ENCODE measurements around the gene ROR1.
"Not testable (repeated sequence)": the region's sequence is repeated elsewhere in the genome, so short reads cannot be mapped to it uniquely, and the experiment has no call there.

Gene ROR1

DNA sequence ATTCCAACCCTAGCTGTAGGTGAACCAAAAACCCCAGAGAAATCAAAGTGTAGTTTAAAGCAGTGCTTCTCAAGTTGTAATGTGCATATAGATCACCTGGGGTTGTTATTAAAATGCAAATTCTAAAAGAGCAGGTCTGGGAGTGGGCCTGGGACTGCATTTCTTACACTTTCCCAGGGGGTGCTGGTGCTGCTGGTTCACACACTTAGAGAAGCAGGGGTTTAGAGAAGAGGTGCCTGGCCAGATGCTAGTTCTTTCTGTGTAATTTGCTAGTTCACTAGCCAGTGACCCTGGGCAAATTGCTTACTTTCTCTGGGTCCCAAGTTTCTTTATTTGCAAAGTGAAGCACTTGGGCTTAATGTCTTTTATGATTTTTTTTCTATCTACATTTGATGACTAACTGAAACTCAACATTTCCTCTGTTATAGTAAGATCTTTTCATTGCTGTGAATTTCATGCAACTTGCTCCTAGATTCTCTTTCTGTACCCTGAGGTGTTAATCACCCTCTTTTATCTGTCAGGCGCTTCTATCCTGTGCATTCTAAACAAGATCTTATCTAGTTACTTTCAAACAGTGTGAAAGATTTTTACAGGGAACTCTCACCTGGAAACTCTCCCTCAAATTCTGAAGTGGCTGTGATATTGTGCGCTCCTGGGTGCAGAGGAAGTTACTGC lies 287.8 kb downstream of the ROR1 start:
- DNase-seq (ENCODE audit: low spot score) = no peak

DNA sequence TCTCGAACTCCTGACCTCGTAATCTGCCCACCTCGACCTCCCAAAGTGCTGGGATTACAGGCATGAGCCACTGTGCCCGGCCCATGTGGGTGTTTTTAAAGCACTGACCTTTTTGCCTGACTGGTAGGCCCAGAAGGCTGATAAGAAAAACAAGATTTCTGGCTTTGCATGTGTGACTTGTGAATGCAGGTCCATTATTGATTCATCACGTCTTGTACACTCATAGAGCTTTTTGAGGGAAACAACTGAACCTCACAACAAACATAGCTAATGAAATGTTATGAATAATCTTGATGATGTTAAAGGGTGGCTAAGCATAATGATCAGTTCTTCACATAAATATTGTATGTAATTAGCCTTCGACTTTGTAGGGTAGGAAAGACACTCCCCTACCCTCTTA lies 288.7 kb downstream of the ROR1 start:
- DNase-seq (ENCODE audit: low spot score) = no peak

GRCh38 chr1:64062941-64063581 lies 289.2 kb downstream of the ROR1 start:
- no peak for DNase-seq (ENCODE audit: low spot score)

- no peak for DNase-seq (ENCODE audit: low spot score)
Observed at GRCh38 chr1:64065571-64065970, 291.8 kb downstream of the ROR1 start.

DNA sequence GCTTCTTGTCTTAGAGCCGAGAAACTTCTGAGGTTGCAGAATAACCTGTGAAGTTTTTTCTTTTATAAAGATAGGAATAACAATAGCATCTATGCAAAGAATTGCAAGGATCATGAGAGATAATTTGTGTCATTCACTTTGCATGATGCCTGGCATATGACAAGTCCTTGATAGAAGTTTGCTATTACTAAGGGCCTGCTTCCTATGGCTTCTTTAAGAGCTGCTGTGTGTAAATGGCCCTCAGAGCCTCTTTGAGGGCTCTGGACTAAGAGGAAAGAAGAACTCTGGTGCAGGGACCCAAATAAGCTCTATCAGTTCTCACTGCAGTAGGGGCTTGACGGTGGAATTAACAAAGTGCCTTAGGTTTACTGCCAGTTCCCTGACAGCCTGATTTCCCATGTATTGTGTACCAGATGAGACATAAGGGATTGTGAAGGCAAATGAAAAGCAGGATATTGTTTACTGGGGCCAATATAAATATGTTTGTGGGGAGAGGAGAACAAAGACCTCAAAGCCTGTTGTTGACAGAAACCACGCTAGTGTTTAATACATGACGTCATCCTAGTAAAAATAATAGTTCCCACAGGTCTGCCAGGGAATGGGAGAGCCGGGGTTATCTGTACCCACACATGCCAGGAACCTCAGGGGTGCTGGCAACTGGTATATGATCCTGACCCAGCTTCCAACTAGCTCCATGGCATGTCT lies 298.4 kb downstream of the ROR1 start:
- DNase-seq (ENCODE audit: low spot score) = peak; percentile 59

GRCh38 chr1:64073705-64074104 lies 299.9 kb downstream of the ROR1 start:
- no peak for DNase-seq (ENCODE audit: low spot score)

DNA sequence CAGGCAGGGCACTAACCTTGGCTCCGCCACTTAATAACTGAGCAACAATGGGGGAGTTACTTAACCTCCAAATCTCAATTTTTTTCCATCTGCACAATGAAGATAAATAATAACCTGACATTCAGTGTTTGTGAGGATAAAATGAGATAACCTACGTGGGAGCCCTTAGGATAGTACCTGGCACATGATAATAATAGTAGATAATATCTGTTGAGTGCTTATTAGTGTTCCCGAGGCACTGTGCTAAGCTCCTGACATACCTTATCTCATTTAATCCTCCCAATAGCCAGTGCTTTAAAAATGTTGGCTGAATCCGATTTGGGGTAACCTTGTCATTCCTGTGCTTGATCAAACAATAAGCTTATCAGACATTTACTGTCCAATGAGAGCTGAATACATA lies 300.9 kb downstream of the ROR1 start:
- DNase-seq (ENCODE audit: low spot score) = no peak

GRCh38 chr1:64077281-64077940 lies 303.6 kb downstream of the ROR1 start:
- no peak for DNase-seq (ENCODE audit: low spot score)

GRCh38 chr1:64080941-64081562 lies 307.2 kb downstream of the ROR1 start:
- no peak for DNase-seq (ENCODE audit: low spot score)

- DNase-seq (ENCODE audit: low spot score) = no peak
Observed at GRCh38 chr1:64082459-64082858, 308.6 kb downstream of the ROR1 start.

DNA sequence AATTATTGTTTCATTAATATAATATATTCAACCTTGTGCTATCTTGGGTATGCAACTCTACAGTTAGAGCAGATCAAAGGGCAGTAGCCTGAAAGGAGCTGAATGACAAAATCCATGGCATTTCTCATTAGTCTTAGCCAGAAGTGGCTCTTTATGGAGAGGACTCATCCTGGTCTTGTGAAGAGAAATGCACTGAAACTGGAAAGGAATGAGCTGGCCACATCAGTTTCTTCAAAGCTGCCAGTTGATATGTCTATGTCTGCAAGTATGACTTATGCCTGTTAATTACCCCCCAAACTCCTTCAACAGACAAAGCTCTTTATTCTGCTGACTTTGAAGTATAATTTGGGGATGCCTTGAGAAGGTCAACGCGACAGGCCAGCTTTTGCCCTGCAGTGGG lies 310.6 kb downstream of the ROR1 start:
- no peak for DNase-seq (ENCODE audit: low spot score)

DNA sequence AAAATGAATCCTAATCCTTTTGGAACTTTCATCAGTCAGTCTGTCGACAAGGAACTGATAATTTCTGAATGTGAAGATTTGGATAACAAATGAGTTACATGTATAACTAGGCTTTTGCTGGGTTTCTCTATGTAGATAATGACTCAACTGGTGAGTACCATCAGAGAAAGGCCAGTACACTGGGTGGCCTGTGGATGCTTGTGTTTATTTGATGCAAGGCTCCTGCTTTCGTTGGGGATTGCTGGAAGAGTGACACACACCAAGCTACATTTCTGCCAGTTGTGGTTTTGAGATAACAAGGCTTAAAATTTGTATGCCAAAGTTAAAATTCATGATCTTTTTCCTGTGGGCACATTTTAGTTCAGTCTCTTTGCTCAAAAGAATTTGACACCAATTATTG lies 314.0 kb downstream of the ROR1 start:
- no peak for DNase-seq (ENCODE audit: low spot score)

- DNase-seq (ENCODE audit: low spot score) = no peak
Observed at GRCh38 chr1:64090436-64090835, 316.6 kb downstream of the ROR1 start.

- DNase-seq (ENCODE audit: low spot score) = no peak
Observed at GRCh38 chr1:64092851-64093371, 319.1 kb downstream of the ROR1 start.

GRCh38 chr1:64093941-64094340 lies 320.1 kb downstream of the ROR1 start:
- DNase-seq (ENCODE audit: low spot score) = peak; percentile 20

GRCh38 chr1:64095832-64096231 lies 322.0 kb downstream of the ROR1 start:
- DNase-seq (ENCODE audit: low spot score) = no peak

DNA sequence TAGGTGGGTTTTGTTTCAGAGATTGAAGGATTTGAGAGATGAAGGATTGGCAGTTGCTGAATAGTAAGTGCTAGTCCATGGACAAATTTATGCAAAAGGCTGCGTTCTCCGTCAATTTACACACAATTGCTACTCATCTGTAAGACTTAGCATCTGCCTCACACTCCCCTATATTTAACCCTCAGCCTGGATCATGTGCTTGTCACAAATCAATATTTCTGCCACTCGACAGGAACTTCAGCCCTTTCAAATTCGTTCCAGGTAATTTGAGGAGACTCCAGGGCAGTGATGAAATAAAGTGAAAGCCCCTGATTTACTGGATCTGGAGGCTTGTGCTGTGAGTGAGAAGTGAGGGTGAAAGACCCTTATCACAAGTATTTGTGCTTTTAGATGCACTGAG lies 324.0 kb downstream of the ROR1 start:
- no peak for DNase-seq (ENCODE audit: low spot score)

GRCh38 chr1:64098436-64098835 lies 324.6 kb downstream of the ROR1 start:
- DNase-seq (ENCODE audit: low spot score) = no peak

- no peak for DNase-seq (ENCODE audit: low spot score)
Observed at GRCh38 chr1:64098846-64099582, 325.2 kb downstream of the ROR1 start.

GRCh38 chr1:64100791-64101190 lies 327.0 kb downstream of the ROR1 start:
- DNase-seq (ENCODE audit: low spot score) = no peak

- not testable (repeated sequence) for DNase-seq (ENCODE audit: low spot score)
Observed at GRCh38 chr1:64104585-64104984, 330.8 kb downstream of the ROR1 start.
